ENCODE data around the gene ZYG11A.

- TF ChIP-seq CTCF (IDR thresholded peaks at IDR 0.05): no peak
- TF ChIP-seq POLR2A (IDR thresholded peaks at IDR 0.05; ENCODE audit: low read depth): no peak
- no peak for TF ChIP-seq POLR2AphosphoS5 (IDR thresholded peaks at IDR 0.05)
These were observed 24.7 kb downstream of the ZYG11A start for GRCh38 chr1:52867087-52867863.

All from esophagus muscularis mucosa (tissue), 3 donors.